Ectodermal cell (in vitro differentiated cells): ENCODE data around the gene TMEM200A. TPM values are rescaled to one million over a fixed set of nuclear protein-coding genes. Genes with fewer than 3 reads are reported as not detected.
A peak's percentile ranks its signal among the peaks of the same experiment; 100 is the strongest.
"Not testable (repeated sequence)": the region's sequence is repeated elsewhere in the genome, so short reads cannot be mapped to it uniquely, and the experiment has no call there.

Experiments
- H3K27ac ChIP-seq: 2 replicates; pipeline ENCODE4 v1.7.0; 2013; ENCODE audit warnings: mild to moderate bottlenecking, low read depth, low read length; ENCODE audit not compliant: insufficient read depth, poor library complexity, severe bottlenecking
- H3K27me3 ChIP-seq: 2 replicates; pipeline ENCODE4 v1.7.0; 2013; ENCODE audit warnings: mild to moderate bottlenecking, low read length; ENCODE audit not compliant: insufficient read depth, control insufficient read depth, poor library complexity, severe bottlenecking
- H3K36me3 ChIP-seq: one replicate; pipeline ENCODE4 v1.7.0; 2013; ENCODE audit warnings: low read length; ENCODE audit not compliant: control insufficient read depth, insufficient read depth
- H3K4me1 ChIP-seq: one replicate; pipeline ENCODE4 v1.7.0; 2013; ENCODE audit warnings: low read length; ENCODE audit not compliant: control insufficient read depth, insufficient read depth
- H3K4me3 ChIP-seq: 2 replicates; pipeline ENCODE4 v1.7.0; 2013; ENCODE audit warnings: low read depth, low read length, control low read depth; ENCODE audit not compliant: insufficient read depth
- H3K9me3 ChIP-seq: 2 replicates; pipeline ENCODE4 v1.7.0; 2013; ENCODE audit warnings: mild to moderate bottlenecking, low read length, moderate library complexity; ENCODE audit not compliant: control insufficient read depth
- WGBS, 2 experiments: methylation state at CpG; one replicate each; pipeline ENCODE4 v1.1.7; 2013; ENCODE audit warnings: missing lambda C conversion rate in 2 of 2; 5-methylcytosine and 5-hydroxymethylcytosine counted together
- polyA plus RNA-seq, 4 experiments: library from polyadenylated mRNA; stranded (reverse); fragments of 50-300 nt; gene quantifications; one replicate each; pipeline ENCODE4 v1.2.3, GENCODE V29; 2013

Gene TMEM200A
- polyA plus RNA-seq (2013, experiment 1 of 4): 17.8 TPM
- 18.1 TPM for polyA plus RNA-seq (2013, experiment 2 of 4)
- polyA plus RNA-seq (2013, experiment 3 of 4): 14.9 TPM
- 15.6 TPM for polyA plus RNA-seq (2013, experiment 4 of 4)

DNA sequence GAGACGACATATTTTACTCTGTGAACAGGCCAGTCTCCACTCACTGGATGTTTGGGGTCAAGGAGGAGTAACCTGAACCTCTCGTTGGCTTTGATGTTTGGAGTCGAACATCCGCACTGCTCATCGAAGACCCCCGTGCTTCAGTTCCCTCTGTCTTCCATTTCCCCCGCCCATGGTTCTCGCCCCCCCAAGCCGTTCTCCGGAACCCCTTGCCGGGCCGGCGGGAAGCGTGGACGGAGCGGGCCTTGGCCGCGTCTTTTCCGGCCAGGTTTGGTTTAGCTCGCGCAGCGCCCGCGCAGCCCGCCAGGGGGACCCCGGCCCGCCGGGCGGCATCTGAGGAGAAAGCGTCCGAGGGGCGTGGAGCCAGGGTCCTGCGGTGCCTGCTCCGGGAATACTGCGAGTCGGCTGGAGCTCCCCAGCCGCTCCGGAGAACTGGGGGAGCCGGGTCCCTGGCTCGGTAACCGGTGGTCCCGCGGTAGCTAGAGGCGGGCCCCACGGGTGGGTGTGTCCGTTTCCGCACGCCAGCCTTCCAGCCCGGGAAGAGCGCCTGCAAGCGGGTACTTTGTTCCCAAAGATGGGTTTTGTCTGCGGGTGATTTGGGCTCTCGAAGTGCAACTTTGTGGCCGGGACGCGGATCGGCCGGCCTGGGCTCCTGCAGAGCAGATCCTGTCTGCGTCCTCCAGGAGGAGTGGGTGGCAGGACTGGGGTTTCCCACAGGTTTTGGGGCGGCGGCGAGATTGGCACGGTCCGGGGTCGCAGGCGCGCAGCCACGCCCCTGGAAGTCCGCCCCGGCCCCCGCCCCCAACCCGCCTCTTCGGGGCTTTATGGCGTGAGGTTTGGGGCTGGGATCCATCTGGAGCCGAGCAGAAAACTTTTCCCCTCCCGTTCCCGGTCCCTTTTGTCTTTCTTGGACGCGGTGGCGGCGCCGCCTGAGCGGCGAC is at the start of gene TMEM200A:
TMEM200A (plus strand) TSS at position 852 of the 941 bp plus-strand sequence. CDS start 74,406 bp downstream, outside the sequence.
- H3K27ac ChIP-seq: no peak within 1 kb of the TSS
- WGBS, 2 experiments: 1% methylated on average over 84 of the region's 84 CpGs
- no peaks in the 10 kb centered on the region for H3K4me1 ChIP-seq
- H3K27me3 ChIP-seq: peaks cover 25% of the 10 kb centered on the region
- H3K36me3 ChIP-seq: no peaks in the 10 kb centered on the region
- no peaks in the 10 kb centered on the region for H3K9me3 ChIP-seq
- peak within 1 kb of the TSS; percentile 81 for H3K4me3 ChIP-seq

DNA sequence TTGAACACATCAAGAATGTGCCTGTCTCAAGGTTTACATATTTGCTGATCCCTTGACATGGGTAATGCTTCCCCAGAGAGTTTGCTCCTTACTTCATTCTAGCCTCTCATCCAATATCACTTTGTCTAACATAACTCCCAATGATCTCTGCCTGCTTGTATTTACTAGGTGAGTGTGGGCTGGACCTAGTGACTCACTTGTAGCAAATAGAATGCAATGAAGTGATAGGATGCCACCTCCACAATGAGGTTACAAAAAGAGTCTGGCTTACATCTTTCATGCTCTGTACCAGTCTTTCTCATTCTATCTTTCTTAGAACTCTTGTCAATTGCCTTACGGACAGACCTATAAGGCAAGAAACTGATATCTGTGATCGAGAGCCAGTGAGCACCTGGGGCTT is 44.9 kb upstream of the TMEM200A start:
- no peaks in the 10 kb centered on the region for H3K4me1 ChIP-seq
- WGBS, 2 experiments: 95 to 97% methylated on average over 2 of the region's 2 CpGs
- no peaks in the 10 kb centered on the region for H3K36me3 ChIP-seq
- H3K27me3 ChIP-seq: no peaks in the 10 kb centered on the region
- no peak overlapping the region for H3K4me3 ChIP-seq
- H3K9me3 ChIP-seq: no peaks in the 10 kb centered on the region
- no peak overlapping the region for H3K27ac ChIP-seq

DNA sequence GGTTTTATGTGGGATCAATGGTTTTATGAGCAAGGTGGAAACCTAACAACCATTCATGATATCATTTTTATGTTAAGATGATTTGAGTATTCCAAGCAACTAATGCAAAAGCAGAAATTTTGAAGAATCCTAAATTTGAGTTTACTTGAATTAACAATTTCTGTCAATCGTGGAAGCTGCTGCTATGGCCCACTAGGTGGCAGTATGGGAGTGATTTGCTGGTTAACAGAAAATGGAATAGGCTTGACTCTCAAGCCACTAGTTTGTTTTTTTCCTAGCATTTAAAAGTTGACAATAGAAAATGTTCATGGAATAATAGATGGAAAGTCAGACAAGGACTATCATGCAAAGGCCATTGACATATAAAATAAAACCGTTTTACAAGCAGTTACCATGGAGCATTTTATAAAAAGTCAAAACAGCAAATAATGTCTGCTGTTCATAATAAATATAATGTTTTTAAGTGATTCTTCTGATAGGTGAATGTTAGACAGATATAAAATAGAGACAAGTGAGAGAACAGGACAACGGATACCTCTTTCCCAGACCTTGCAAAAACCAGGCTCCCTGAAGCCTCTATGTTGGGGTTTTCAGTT is 43.0 kb upstream of the TMEM200A start:
- WGBS, 2 experiments: 24 to 30% methylated on average over 2 of the region's 3 CpGs
- Histone ChIP-seq H3K9me3 (no peaks in the 10 kb centered on the region), H3K36me3 (no peaks in the 10 kb centered on the region), H3K27ac (no peak overlapping the region), H3K27me3 (no peaks in the 10 kb centered on the region), H3K4me1 (no peaks in the 10 kb centered on the region), H3K4me3 (no peak overlapping the region)

DNA sequence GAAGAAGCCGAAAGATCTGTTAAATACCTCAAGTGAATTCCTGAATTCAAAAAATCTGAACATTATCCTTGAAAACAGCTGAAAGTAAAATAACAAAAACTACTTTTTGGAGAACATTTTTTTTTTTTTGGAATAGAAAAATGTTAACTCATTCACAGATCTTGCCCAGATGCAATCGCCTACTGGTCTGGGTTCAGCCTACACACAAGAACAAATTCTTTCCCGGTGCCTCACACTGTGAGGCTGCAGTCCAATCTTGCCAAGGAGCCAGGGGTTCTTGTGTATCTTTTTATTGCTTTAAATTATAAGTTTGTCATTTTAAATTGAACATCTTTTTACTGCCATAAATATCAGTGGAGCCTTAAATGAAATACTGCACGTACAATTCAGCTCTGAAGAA is 41.2 kb upstream of the TMEM200A start:
- Histone ChIP-seq H3K4me1 (no peaks in the 10 kb centered on the region), H3K9me3 (no peaks in the 10 kb centered on the region), H3K27ac (no peak overlapping the region), H3K4me3 (no peak overlapping the region), H3K36me3 (no peaks in the 10 kb centered on the region), H3K27me3 (no peaks in the 10 kb centered on the region)
- WGBS, 2 experiments: 88 to 95% methylated on average over 3 to 4 of the region's 4 CpGs

DNA sequence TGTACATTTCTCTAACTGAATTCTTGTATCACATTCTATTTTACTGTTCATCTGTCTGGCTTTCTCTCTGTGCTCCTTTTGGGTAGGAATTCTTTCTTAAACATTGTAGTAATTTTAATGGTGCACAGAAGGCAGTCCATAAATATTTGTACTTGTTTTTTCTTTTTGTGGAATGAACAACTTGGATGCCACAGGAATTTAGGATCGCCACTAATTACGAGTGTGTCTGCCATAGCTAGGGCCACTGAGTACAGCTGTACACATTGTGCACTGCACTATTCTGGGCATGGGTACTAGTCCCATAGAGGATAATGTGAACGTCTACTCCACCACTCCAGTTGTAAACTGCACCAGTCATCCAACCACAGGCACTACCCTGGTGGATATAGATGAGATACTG is 39.3 kb upstream of the TMEM200A start:
- WGBS, 2 experiments: 88 to 97% methylated on average over 2 to 3 of the region's 3 CpGs
- H3K27ac ChIP-seq: no peak overlapping the region
- H3K36me3 ChIP-seq: no peaks in the 10 kb centered on the region
- H3K9me3 ChIP-seq: no peaks in the 10 kb centered on the region
- no peaks in the 10 kb centered on the region for H3K27me3 ChIP-seq
- H3K4me3 ChIP-seq: no peak overlapping the region
- H3K4me1 ChIP-seq: no peaks in the 10 kb centered on the region

DNA sequence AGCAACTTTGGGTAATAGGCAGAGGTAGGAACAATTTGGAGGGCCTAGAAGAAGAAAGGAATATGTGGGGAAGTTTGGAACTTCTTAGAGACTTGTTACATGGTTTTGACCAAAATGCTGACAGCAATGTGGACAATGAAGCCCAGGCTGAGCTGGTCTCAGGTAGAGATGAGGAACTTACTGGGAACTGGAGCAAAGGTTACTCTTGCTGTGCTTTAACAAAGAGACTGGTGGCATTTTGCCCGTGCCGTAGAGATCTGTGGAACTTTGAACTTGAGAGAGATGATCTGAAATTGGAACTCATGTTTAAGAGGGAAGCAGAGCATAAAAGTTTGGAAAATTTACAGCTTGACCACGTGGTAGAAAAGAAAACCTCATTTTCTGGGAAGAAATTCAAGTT is 28.3 kb upstream of the TMEM200A start:
- H3K27ac ChIP-seq: no peak overlapping the region
- 76 to 78% methylated on average over 3 of the region's 3 CpGs for WGBS, 2 experiments
- H3K4me3 ChIP-seq: no peak overlapping the region
- H3K4me1 ChIP-seq: no peaks in the 10 kb centered on the region
- H3K9me3 ChIP-seq: no peaks in the 10 kb centered on the region
- no peaks in the 10 kb centered on the region for H3K27me3 ChIP-seq
- H3K36me3 ChIP-seq: no peaks in the 10 kb centered on the region

DNA sequence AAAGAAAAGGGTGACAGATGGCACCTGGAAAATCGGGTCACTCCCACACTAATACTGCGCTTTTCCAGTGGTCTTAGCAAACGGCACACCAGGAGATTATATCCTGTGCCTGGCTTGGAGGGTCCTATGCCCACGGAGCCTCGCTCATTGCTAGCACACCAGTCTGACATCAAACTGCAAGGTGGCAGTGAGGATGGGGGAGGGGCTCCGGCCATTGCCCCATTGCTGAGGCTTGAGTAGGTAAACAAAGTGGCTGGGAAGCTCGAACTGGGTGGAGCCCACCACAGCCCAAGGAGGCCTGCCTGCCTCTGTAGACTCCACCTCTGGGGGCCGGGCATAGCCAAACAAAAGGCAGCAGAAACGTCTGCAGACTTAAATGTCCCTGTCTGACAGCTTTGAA is 19.5 kb upstream of the TMEM200A start:
- H3K4me1 ChIP-seq, H3K27me3 ChIP-seq, H3K9me3 ChIP-seq, H3K27ac ChIP-seq, H3K4me3 ChIP-seq, H3K36me3 ChIP-seq: not testable (repeated sequence)
- 92 to 93% methylated on average over 9 of the region's 9 CpGs for WGBS, 2 experiments

DNA sequence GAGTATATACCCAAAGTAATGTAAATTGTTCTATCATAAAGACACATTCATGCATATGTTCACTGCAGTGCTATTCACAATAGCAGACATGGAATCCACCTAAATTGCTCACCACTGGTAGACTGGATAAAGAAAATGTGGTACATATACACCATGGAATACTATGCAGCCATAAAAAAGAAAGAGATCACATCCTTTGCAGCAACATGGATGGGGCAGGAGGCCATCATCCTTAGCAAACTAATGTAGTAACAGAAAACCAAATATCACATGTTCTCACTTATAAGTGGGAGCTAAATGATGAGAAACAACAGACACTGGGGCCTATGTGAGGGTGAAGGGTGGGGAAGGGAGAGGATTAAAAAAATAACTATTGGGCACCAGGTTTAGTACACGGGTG is 11.5 kb upstream of the TMEM200A start:
- H3K4me3 ChIP-seq: no peak overlapping the region
- 100% methylated on average over 1 of the region's 1 CpG for WGBS, 2 experiments
- H3K36me3 ChIP-seq: no peaks in the 10 kb centered on the region
- no peaks in the 10 kb centered on the region for H3K4me1 ChIP-seq
- no peaks in the 10 kb centered on the region for H3K9me3 ChIP-seq
- H3K27ac ChIP-seq: no peak overlapping the region
- H3K27me3 ChIP-seq: no peaks in the 10 kb centered on the region

DNA sequence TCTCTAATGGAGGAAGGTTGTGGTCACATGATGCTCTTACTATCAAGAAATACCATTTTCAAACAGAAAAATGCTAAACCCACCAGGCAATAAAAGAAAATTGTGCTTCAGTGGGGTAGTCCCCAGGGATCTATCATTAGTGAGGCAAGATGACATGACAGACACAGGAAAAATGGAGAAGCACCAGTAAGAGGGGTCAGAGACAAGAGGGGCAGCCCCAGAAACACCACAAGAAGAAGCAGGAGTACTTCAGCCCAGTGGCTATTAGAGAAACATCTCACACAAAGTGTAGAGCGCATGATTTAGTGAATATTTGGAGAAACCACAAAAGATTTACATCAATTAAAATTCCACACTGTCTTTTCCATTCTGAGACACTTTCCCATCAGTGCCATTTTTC is 10.2 kb upstream of the TMEM200A start:
- H3K4me3 ChIP-seq: no peak overlapping the region
- no peaks in the 10 kb centered on the region for H3K36me3 ChIP-seq
- no peak overlapping the region for H3K27ac ChIP-seq
- no peaks in the 10 kb centered on the region for H3K27me3 ChIP-seq
- no peaks in the 10 kb centered on the region for H3K4me1 ChIP-seq
- no peaks in the 10 kb centered on the region for H3K9me3 ChIP-seq
- WGBS, 2 experiments: 92 to 100% methylated on average over 1 of the region's 1 CpG

DNA sequence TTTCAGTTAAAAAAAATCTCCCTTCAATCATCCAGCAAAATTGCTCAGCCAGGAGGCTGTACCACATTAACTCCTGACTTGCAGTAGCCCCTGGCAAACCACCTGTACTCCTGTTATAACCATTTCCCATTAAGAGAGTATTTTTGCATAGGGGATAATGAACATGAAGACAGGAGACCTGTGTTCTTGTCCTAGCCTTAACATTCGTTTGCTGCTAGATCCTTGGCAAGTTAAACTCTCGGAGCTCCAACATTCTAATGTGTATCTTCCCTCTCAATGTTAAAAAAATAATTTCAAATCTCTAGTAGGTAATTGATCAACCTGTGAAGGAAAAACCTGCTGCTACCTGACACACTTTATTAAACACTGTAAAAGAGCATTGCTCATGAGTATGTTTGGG is 8.4 kb upstream of the TMEM200A start:
- Histone ChIP-seq H3K4me1 (no peaks in the 10 kb centered on the region), H3K36me3 (no peaks in the 10 kb centered on the region), H3K9me3 (no peaks in the 10 kb centered on the region), H3K4me3 (no peak overlapping the region), H3K27ac (no peak overlapping the region), H3K27me3 (no peaks in the 10 kb centered on the region)
- WGBS, 2 experiments: 44 to 75% methylated on average over 2 of the region's 2 CpGs
